ENCODE data around the gene BCR.

Gene BCR

DNA sequence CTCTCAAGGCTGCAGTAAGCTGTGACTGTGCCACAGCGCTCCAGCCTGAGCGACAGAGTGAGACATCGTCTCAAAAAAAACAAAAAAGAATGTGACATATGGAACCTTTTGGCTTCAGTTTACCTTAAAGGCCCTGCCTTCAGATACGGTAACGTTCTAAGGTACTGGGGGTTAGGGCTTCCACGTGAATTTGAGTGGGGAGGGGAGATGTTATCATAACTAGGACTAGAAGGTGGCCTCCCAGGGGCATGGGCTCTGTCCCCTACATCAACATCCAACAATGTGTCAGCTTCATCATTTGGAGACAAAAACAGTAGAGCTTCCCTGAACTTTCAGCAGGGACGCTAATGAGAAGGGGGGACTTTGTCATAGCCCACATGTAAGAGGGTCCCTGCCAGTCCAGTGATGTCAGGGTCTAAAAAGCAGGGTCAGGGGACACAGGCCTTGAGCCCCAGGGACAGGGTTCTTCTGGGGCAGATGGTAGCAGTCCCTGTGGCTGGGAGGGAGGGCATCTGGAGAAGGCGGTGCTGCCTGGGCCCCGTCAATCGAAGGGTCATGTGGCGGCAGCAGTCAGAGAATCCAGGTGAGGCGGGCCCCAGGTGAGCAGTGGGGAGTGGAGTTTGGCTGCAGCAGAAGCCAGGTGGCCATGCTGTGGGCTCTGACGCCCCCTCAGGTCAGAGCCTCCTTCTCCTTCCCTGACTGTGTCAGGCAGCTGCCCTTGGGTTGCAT is 79.8 kb downstream of the BCR start:
- no peak overlapping the region for H2AFZ ChIP-seq (ENCODE audit: low read length, unreplicated experiment)
- no peak overlapping the region for H3K27ac ChIP-seq (ENCODE audit: low read depth, low read length)
- H3K4me1 ChIP-seq (ENCODE audit: control insufficient read depth, insufficient read depth, low read length, unreplicated experiment), result peaks cover 11% of the 10 kb centered on the region
- H3K36me3 ChIP-seq (ENCODE audit: insufficient read depth, low read length), result no peaks in the 10 kb centered on the region
- no peaks in the 10 kb centered on the region for H3K79me2 ChIP-seq (ENCODE audit: control insufficient read depth, insufficient read depth, low read length, unreplicated experiment)
- H3K27me3 ChIP-seq (ENCODE audit: insufficient read depth, low read length), result no peaks in the 10 kb centered on the region
- H3K4me3 ChIP-seq (ENCODE audit: low read depth, low read length), result no peak overlapping the region

DNA sequence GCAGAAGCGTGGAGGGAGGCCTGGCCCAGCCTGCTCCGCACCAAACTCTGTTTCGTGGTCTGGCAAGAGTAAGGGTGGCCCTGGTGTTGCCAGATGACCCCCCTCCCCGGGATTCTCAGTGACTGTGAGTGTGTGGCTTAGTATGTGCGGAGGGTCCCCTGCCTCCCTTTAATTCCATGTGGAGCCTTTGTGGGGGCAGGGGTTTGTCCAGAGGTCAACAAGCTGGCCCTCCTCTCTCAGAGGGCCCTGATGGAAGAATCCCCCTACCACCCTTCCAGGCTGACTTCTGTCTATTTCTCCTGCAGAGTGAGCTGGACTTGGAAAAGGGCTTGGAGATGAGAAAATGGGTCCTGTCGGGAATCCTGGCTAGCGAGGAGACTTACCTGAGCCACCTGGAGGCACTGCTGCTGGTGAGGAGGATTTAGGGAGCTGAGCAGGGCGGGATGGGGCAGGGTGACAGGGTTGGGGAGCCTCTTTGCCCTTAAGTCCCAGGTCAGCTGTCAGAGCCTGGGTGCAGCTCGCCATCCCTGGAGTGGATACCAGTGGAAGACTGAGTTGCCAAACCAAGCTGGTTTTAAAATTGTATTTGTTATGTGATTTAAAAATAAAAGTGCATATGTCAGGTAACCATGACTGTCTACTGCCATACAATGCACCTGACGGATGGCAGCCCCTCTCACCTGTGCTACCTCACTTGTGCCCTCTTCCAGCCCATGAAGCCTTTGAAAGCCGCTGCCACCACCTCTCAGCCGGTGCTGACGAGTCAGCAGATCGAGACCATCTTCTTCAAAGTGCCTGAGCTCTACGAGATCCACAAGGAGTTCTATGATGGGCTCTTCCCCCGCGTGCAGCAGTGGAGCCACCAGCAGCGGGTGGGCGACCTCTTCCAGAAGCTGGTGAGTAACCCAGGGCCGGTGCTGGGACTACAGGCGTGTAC is 80.6 kb downstream of the BCR start:
- peaks cover 11% of the 10 kb centered on the region for H3K4me1 ChIP-seq (ENCODE audit: control insufficient read depth, insufficient read depth, low read length, unreplicated experiment)
- no peak overlapping the region for H2AFZ ChIP-seq (ENCODE audit: low read length, unreplicated experiment)
- H3K79me2 ChIP-seq (ENCODE audit: control insufficient read depth, insufficient read depth, low read length, unreplicated experiment), result no peaks in the 10 kb centered on the region
- no peaks in the 10 kb centered on the region for H3K36me3 ChIP-seq (ENCODE audit: insufficient read depth, low read length)
- H3K4me3 ChIP-seq (ENCODE audit: low read depth, low read length), result no peak overlapping the region
- no peaks in the 10 kb centered on the region for H3K27me3 ChIP-seq (ENCODE audit: insufficient read depth, low read length)
- no peak overlapping the region for H3K27ac ChIP-seq (ENCODE audit: low read depth, low read length)

DNA sequence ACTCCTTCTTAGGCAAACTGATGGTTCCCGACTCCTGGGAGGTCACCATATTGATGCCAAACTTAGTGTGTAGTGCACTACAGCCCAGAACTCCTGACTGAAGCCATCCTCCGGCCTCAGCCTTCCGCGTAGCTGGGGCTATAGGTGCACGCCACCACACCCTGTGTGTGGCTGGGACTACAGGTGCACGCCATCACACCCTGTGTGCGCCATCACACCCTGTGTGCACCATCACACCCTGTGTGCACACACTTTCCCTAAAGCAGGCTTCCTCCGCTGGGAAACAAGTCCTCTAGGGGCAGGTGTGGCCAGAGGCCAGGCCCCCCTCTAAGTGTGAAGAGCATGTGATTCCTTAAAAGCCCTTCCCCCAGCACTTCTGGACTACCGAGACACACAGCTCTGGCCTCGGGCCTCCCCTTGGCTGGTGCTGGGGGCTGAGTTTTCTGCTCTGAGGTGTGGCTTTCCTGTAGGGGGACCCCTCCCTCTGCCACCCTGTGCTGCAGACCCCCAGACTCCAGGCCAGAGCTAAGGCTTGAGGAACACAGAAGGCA is 81.7 kb downstream of the BCR start:
- no peak overlapping the region for H3K4me3 ChIP-seq (ENCODE audit: low read depth, low read length)
- H3K27ac ChIP-seq (ENCODE audit: low read depth, low read length), result no peak overlapping the region
- H3K79me2 ChIP-seq (ENCODE audit: control insufficient read depth, insufficient read depth, low read length, unreplicated experiment), result no peaks in the 10 kb centered on the region
- no peak overlapping the region for H2AFZ ChIP-seq (ENCODE audit: low read length, unreplicated experiment)
- H3K4me1 ChIP-seq (ENCODE audit: control insufficient read depth, insufficient read depth, low read length, unreplicated experiment), result peaks cover 6% of the 10 kb centered on the region
- H3K36me3 ChIP-seq (ENCODE audit: insufficient read depth, low read length), result no peaks in the 10 kb centered on the region
- H3K27me3 ChIP-seq (ENCODE audit: insufficient read depth, low read length), result no peaks in the 10 kb centered on the region

DNA sequence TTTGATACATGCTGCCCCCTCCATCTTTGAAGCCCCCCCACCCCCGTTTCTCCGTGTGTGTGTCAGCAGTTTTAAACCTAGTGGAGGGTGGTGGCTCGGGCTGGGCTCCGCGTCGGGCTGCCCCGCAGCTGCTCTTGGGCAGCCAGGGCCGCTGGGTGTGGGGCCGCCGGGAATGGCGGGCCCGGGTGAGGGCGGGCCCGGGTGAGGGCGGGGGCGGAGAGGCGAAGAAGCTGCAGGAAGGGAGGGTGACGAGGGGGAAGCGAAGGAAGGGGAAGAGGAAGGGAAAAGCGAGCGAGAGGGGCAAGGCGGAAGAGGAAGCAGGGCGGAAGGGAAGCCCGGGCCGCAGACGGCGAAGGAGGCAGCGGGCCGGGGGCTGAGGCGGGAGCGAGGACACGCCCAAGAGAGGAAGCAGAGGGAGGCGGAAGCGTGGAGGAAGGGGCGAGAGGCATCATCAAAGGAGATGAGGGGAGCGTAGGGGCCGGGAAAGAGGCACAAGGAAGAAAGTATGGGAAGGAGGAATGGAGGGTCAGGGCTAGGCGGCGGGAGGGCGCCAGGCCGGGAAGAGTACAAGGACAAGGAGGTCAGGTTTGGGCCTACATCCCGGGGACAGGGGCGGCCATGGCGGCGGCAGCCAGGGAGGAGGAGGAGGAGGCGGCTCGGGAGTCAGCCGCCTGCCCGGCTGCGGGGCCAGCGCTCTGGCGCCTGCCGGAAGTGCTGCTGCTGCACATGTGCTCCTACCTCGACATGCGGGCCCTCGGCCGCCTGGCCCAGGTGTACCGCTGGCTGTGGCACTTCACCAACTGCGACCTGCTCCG is 82.4 kb downstream of the BCR start:
- Histone ChIP-seq H3K27me3 (ENCODE audit: insufficient read depth, low read length) (no peaks in the 10 kb centered on the region), H3K4me3 (ENCODE audit: low read depth, low read length) (no peak overlapping the region), H3K27ac (ENCODE audit: low read depth, low read length) (no peak overlapping the region), H3K36me3 (ENCODE audit: insufficient read depth, low read length) (no peaks in the 10 kb centered on the region), H2AFZ (ENCODE audit: low read length, unreplicated experiment) (no peak overlapping the region), H3K79me2 (ENCODE audit: control insufficient read depth, insufficient read depth, low read length, unreplicated experiment) (no peaks in the 10 kb centered on the region), H3K4me1 (ENCODE audit: control insufficient read depth, insufficient read depth, low read length, unreplicated experiment) (no peaks in the 10 kb centered on the region)

DNA sequence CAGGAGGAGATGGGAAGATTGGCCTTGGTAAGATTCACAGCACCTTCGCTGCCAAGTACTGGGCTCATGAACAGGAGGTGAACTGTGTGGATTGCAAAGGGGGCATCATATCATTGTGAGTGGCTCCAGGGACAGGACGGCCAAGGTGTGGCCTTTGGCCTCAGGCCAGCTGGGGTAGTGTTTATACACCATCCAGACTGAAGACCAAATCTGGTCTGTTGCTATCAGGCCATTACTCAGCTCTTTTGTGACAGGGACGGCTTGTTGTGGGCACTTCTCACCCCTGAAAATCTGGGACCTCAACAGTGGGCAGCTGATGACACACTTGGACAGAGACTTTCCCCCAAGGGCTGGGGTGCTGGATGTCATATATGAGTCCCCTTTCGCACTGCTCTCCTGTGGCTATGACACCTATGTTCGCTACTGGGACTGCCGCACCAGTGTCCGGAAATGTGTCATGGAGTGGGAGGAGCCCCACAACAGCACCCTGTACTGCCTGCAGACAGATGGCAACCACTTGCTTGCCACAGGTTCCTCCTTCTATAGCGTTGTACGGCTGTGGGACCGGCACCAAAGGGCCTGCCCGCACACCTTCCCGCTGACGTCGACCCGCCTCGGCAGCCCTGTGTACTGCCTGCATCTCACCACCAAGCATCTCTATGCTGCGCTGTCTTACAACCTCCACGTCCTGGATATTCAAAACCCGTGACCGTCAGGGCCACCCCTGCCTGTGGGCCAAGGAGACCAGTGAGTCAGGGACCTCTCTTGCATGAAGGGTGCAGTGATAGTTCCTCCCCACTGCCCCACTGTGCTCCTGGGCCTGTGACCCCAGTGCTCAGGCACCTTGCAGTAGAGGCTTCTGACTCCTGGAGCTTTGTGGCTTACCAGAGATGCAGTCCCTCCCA is 83.6 kb downstream of the BCR start:
- H3K4me1 ChIP-seq (ENCODE audit: control insufficient read depth, insufficient read depth, low read length, unreplicated experiment), result no peaks in the 10 kb centered on the region
- no peaks in the 10 kb centered on the region for H3K36me3 ChIP-seq (ENCODE audit: insufficient read depth, low read length)
- H3K4me3 ChIP-seq (ENCODE audit: low read depth, low read length), result no peak overlapping the region
- no peak overlapping the region for H3K27ac ChIP-seq (ENCODE audit: low read depth, low read length)
- no peak overlapping the region for H2AFZ ChIP-seq (ENCODE audit: low read length, unreplicated experiment)
- no peaks in the 10 kb centered on the region for H3K27me3 ChIP-seq (ENCODE audit: insufficient read depth, low read length)
- no peaks in the 10 kb centered on the region for H3K79me2 ChIP-seq (ENCODE audit: control insufficient read depth, insufficient read depth, low read length, unreplicated experiment)

DNA sequence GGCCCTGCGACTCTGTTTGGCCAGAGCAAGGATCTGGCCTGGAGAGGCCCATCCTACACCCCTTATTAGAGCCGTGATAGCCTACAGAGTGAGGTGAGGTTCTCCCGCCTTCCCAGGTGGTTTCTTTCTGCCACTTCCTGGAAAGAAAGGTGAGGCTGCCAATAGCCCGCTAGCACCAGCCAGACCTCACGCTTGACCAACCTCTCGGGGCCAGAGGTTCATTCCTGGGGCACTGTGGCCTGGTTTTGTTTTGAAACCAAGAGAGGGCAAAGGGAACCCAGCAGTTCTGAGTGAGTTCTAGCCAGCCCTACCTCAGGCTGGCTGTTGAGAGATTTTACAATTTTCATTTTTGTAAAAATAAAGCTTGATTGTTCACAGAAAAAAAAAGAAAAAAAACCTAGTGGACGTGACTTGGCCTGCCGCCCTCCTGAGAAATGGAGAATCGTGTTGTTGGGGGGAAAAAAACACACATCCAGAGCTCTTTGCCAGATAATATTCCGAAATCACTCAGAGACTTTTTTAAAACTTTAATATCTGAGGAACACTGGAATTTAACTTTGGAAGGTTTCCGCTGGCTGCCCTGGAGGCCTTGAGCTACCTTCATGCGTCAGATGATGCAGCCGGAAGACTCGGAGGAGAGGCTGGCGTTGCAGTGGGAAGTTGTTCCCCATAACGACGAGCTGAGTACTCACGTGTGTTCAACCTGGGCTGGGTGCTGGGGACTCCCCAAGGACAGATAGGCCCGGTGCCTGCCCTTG is 84.5 kb downstream of the BCR start:
- Histone ChIP-seq H3K27me3 (ENCODE audit: insufficient read depth, low read length) (no peaks in the 10 kb centered on the region), H3K4me1 (ENCODE audit: control insufficient read depth, insufficient read depth, low read length, unreplicated experiment) (no peaks in the 10 kb centered on the region), H3K36me3 (ENCODE audit: insufficient read depth, low read length) (no peaks in the 10 kb centered on the region), H3K79me2 (ENCODE audit: control insufficient read depth, insufficient read depth, low read length, unreplicated experiment) (no peaks in the 10 kb centered on the region), H3K4me3 (ENCODE audit: low read depth, low read length) (no peak overlapping the region), H2AFZ (ENCODE audit: low read length, unreplicated experiment) (no peak overlapping the region), H3K27ac (ENCODE audit: low read depth, low read length) (no peak overlapping the region)

DNA sequence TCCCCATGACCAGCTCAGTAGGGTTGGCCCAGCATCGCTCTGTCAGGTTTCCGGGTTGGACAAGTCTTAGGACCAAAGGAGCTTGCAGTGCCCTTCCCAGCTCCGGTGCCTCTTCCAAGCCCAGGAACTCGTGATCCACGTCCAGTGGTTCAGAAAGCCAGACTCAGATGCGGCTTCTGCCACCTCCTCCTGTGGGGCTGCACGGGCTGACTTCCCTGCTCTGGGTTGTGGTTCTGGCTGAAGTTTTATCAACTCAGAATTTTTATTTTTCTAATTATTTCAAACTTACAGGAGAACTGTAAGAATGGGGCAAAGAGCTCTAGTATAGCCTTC is 85.0 kb downstream of the BCR start:
- Histone ChIP-seq H3K4me1 (ENCODE audit: control insufficient read depth, insufficient read depth, low read length, unreplicated experiment) (no peaks in the 10 kb centered on the region), H2AFZ (ENCODE audit: low read length, unreplicated experiment) (no peak overlapping the region), H3K4me3 (ENCODE audit: low read depth, low read length) (no peak overlapping the region), H3K27me3 (ENCODE audit: insufficient read depth, low read length) (no peaks in the 10 kb centered on the region), H3K27ac (ENCODE audit: low read depth, low read length) (no peak overlapping the region), H3K36me3 (ENCODE audit: insufficient read depth, low read length) (no peaks in the 10 kb centered on the region), H3K79me2 (ENCODE audit: control insufficient read depth, insufficient read depth, low read length, unreplicated experiment) (no peaks in the 10 kb centered on the region)

DNA sequence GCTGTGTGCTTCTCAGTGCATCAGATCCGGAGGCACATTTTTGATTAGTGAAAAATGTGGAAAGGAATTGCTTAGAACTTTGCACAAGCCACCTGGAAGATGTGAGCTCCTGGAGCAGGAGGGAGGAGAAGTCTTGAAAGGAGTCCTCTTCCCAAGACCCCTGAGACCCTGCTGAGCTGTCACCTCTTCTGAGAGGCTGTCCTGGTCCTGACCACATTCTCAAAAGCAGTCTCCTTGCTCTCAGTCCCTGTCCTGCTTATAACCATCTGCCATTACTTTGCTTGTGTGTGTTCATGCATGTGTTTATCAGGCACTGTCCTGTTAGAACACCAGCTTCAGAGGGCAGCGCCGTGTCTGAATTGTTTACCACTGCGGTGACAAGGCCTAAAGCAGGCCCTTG is 86.5 kb downstream of the BCR start:
- H3K4me1 ChIP-seq (ENCODE audit: control insufficient read depth, insufficient read depth, low read length, unreplicated experiment), result no peaks in the 10 kb centered on the region
- H3K27ac ChIP-seq (ENCODE audit: low read depth, low read length), result no peak overlapping the region
- H2AFZ ChIP-seq (ENCODE audit: low read length, unreplicated experiment), result no peak overlapping the region
- H3K79me2 ChIP-seq (ENCODE audit: control insufficient read depth, insufficient read depth, low read length, unreplicated experiment), result no peaks in the 10 kb centered on the region
- no peaks in the 10 kb centered on the region for H3K36me3 ChIP-seq (ENCODE audit: insufficient read depth, low read length)
- H3K27me3 ChIP-seq (ENCODE audit: insufficient read depth, low read length), result no peaks in the 10 kb centered on the region
- no peak overlapping the region for H3K4me3 ChIP-seq (ENCODE audit: low read depth, low read length)

DNA sequence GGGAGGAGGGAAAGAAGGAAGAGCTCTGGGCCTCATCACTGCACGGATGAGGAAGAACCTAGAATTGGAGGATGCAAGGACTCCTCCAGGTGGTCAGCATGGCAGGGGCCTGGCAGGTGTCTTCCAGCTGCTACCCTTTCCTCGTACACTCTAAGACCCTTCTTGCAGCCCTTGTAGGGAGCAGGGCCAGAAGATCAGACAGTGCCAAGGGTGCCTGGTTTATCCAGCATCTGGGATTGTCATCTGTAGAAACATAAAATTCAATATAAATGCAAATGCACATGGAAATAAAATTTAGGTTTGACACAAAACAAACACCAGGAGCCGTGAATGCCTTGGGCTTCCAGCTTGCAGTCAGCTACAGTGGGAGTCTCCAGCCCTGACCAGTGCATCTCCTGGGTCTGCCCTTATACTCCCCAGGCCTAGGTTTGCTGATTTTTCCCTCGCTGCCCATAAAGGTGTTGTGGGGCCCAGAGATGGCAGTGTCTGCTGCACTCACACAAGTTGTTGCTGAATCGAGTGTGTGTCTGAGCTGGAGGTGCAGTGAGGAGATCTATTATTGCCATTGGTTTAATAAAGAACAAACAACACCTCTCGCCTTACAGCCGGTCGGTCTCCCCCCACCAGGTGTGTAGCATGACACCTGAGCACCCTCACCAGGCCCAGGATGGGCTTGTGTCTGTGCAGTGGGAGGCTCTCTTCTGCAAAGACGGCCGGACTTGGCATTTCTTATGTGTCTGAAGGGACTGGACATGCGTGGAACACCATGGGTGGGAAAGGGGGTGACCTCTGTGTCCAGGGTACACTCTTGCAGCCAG is 87.1 kb downstream of the BCR start:
- Histone ChIP-seq H3K36me3 (ENCODE audit: insufficient read depth, low read length) (no peaks in the 10 kb centered on the region), H3K27ac (ENCODE audit: low read depth, low read length) (no peak overlapping the region), H3K79me2 (ENCODE audit: control insufficient read depth, insufficient read depth, low read length, unreplicated experiment) (no peaks in the 10 kb centered on the region), H3K4me1 (ENCODE audit: control insufficient read depth, insufficient read depth, low read length, unreplicated experiment) (no peaks in the 10 kb centered on the region), H3K4me3 (ENCODE audit: low read depth, low read length) (no peak overlapping the region), H3K27me3 (ENCODE audit: insufficient read depth, low read length) (no peaks in the 10 kb centered on the region), H2AFZ (ENCODE audit: low read length, unreplicated experiment) (no peak overlapping the region)
